ENCODE data around the gene GNG3.
"Not testable (repeated sequence)": the region's sequence is repeated elsewhere in the genome, so short reads cannot be mapped to it uniquely, and the experiment has no call there.

GNG3 gene

DNA sequence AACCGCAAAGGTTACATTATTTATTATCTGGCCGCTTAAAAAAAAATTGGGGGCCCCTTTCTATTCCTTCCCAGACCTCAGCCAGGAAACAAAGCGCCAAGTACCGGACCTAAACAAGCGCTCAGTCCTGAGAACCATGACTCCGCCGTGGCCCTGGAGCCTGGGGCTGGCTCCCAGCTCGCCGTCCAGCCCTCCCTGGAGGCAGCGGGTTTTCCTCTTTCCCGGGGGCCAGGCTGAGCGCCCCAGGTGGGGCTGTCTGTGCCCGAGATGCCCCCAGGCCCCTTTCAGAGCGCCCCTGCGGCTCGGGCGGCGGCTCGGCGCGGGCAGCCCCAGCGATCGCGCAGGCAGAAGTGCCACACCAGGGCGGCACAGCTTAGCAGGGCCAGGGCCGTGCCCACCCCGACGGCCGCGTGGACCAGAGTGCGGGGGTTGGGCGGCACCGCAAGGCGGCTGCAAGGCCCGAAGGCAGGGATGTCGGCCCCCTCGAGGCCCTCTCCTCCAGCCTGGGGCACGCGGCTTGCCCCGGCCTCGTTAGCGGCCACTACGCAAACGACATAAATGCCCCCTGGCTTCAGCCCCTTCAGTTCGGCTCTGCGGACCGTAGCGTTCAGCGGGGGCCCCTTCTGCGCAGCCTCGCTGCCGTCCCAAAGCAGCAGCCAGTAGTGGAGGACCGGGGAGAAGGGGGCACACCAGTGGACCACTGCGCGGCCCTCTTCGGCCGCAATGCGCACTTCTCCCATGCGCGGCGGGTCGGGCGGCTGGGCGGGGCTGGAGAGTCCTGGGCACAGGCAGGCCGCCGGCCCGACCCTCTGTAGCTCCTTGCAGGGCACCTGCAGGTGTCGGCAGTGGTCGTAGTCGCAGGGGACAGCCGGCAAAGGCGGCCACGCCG is 19.7 kb upstream of the GNG3 start:
- no peak for DNase-seq (ENCODE audit: low read depth in 2 of 3, low spot score in 1 of 3)

GRCh38 chr11:62688491-62688890 is 19.0 kb upstream of the GNG3 start:
- DNase-seq (ENCODE audit: low read depth in 2 of 3, low spot score in 1 of 3): no peak

DNA sequence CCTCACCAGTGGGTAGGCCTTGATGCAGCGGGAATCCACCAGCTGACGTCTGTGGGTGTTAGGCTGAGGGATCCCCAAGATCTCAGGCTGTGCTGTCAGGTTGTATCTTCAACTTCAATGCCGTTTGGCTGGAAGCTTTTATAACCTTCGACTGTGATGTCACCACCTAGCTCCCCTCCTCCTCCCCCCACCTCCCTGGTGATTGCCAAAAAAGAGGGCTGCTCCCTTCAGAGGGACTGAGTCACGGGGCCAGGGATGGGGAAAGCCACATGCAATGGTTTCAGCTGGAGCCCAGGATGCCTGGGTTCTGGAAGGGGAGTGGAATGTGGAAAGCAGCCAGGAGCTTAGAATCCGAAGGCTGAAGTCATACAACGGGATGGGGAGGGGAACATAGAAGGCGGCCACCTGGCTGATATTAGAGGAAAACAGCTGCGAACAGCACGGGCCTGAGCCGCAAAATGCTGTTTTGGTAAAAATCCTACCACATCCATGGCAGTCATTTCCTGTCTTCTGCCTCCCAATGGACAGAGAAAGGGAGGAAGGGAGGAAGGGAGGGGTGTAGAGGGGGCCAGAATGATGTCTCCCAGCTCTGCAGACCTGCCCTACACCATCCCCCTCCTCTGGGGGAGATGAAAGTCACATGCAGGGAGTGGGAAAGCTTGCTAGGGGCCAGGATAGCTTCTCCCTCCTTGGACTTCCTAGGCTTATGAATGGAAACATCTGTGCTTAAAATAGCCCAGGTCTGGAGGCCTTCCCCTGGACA is 17.9 kb upstream of the GNG3 start, which contains the start of gene LRRN4CL:
Gene LRRN4CL, minus strand, starts transcription at position 110 of the 763 bp plus-strand sequence. CDS start 1,022 bp downstream, outside the sequence.
- DNase-seq (ENCODE audit: low read depth in 2 of 3, low spot score in 1 of 3): no peak

DNA sequence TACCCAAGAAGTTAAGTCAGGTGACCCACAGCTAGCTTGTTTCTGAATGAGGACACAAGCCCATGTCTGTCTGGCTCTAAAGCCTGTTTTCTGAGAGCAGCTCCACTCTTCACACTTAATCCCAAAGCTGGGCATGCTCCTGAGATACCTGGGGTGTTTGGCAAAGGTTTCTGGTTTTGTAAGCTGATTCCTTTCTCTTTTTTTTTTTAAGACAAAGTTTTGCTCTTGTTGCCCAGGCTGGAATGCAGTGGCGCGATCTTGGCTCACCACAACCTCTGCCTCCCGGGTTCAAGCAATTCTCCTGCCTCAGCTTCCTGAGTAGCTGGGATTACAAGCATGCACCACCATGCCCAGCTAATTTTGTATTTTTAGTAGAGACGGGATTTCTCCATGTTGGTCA is 13.9 kb upstream of the GNG3 start:
- not testable (repeated sequence) for DNase-seq (ENCODE audit: low read depth in 2 of 3, low spot score in 1 of 3)

GRCh38 chr11:62694455-62695167 is 12.9 kb upstream of the GNG3 start:
- DNase-seq (ENCODE audit: low read depth in 2 of 3, low spot score in 1 of 3): peak in 2 of 3 donors; percentile 63 to 78

DNA sequence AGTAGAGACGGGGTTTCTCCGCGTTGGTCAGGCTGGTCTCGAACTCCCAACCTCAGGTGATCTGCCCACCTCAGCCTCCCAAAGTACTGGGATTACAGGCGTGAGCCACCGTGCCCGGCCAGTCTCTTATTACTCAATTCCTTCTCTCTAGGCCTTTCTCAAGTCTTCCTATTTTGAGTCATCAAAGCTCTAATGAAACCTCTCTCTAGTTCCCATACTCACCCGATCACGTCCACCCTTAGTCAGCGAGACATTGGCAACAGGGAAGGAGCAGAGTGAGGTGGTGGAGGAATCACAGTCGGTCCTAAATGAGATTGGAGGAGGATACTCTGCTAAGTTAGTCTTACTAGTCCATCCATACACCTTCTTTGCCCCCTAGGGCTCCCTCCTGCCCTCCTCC is 5.2 kb upstream of the GNG3 start:
- no peak for DNase-seq (ENCODE audit: low read depth in 2 of 3, low spot score in 1 of 3)

- not testable (repeated sequence) for DNase-seq (ENCODE audit: low read depth in 2 of 3, low spot score in 1 of 3)
Observed at GRCh38 chr11:62703921-62704320, 3.6 kb upstream of the GNG3 start.

GRCh38 chr11:62705413-62705812 is 2.1 kb upstream of the GNG3 start:
- no peak for DNase-seq (ENCODE audit: low read depth in 2 of 3, low spot score in 1 of 3)

DNA sequence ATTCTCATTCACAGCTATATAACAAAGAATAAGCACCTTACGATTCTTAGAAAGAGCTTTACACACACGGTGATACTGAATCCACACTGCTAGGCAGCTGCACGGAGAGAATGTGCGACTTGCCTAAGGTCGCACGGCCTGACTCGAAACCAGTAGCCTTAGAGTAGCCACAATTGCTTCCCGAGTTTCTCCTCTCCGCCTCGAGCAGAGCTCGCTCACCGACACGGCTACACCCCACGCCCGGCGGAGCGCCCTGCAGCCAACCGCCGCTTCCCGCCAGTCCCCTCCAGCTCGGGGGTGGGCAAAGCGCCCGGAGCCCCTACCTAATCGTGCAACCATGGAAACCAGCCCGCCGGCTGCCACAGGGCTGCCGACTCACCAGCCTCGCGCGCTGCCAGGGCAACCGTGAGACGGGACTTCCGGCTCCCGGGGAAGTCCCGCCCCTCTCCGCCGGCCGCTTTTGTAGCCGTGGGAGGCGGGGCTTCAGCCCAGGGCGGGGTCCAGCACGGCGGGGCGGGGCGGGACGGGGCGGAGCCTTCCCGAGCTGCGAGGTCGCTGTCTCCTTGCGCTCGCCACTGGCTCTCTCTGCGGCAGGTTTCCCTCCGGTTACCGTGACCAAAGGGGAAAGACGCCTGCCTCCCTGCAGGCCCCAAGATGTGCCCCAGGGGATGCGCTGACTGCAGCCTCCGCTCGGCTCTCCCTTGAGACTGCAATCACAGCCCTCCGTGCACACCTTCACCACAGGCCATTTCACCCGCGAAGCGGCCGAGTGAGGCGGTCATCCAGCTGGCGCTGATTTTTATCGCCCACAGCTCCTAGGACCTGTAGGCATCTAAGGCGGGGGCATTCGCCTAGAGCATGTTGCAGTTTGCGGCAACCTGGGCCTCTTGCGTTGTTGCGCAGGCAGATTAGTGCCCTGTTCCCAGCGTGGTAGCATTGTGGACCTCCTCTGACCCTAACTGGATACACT is 1.3 kb upstream of the GNG3 start:
- DNase-seq (ENCODE audit: low read depth in 2 of 3, low spot score in 1 of 3): peak; percentile 86 to 93 (median 92)

DNA sequence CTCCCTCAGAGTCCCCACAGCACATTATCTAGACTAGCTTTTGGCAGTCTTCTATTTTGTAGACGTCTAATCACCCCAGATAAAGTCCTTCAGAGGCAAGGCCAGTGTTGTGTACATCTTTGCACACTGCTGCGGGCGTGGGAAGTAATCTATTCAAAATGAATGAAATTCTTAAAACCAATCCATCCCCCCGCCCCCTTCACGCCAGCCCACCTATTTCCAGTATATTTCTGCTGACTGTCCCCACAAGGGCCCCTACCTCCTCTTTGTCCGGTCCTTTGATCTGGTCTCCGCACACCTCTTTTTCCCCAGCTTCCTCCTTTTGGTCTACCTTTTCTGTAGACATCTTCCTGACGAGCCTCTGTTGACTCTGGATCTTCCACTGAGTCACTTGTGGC is 627 bp upstream of the GNG3 start:
- DNase-seq (ENCODE audit: low read depth in 2 of 3, low spot score in 1 of 3): no peak

GRCh38 chr11:62708392-62708791 is 916 bp downstream of the GNG3 start:
- DNase-seq (ENCODE audit: low read depth in 2 of 3, low spot score in 1 of 3): no peak

DNA sequence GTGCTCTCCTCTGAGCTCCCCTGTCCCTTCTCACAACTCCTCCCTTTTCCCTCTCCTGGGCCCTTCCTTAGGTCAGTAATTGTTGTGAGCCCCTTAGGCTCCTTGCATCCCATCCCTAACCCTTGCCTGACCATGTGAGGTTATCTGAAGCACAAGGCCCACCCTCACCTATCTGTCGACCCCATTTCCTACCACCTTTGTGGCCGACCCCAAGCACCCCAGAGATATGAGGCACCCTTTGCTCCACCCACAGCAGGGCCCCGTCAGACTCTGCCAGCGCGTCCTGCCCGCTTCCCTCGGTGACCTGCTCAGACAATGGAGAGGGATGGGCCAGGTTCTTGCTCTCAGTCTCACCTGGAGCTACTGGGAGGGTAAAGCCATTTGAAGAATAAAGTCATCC is 1.3 kb downstream of the GNG3 start:
- DNase-seq (ENCODE audit: low read depth in 2 of 3, low spot score in 1 of 3): no peak

- DNase-seq (ENCODE audit: low read depth in 2 of 3, low spot score in 1 of 3): peak; percentile 94 to 95 (median 95)
Observed at GRCh38 chr11:62709247-62710000, 1.9 kb downstream of the GNG3 start.

DNA sequence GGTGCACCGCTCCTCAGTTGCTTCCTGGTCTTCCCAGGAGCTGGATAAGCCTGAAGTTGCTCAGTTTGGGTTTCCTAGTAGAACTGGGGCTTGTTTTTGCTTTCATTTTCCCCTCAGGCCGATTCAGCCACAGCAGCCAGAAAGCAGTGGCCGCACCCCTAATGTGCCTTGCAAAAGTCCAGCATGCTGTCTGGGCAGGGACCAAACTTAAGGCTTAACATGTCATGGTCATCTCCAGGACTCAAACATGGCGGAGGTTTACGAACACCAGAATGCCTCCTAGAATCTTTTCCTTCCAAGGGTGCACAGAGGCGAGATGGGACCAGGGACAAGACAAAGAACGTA is 2.5 kb downstream of the GNG3 start:
- no peak for DNase-seq (ENCODE audit: low read depth in 2 of 3, low spot score in 1 of 3)

DNA sequence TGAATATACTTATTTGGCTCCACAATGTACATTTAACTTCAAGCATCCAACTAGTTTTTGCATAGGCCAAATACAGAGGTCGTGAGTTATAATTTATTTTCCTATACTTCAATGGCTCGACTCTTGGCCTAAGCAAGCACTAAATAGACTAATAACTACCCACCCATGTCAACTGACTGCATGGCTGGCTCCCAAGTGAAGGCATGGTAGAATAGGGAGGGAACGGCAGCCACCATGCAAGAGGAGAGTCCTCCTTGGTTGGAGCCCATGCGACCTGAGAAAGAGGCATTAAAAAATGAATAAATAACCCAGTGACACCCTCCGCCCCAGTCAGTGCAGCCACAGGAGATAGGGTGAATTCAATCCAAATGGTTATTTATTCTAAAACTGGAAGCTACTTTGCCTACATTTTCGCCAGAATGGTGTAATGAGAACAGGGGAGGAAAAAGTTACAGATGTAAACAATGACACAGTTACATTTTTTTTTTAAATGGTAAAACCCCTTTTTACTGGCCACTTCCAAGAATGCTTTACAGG is 4.9 kb downstream of the GNG3 start:
- no peak for DNase-seq (ENCODE audit: low read depth in 2 of 3, low spot score in 1 of 3)

DNA sequence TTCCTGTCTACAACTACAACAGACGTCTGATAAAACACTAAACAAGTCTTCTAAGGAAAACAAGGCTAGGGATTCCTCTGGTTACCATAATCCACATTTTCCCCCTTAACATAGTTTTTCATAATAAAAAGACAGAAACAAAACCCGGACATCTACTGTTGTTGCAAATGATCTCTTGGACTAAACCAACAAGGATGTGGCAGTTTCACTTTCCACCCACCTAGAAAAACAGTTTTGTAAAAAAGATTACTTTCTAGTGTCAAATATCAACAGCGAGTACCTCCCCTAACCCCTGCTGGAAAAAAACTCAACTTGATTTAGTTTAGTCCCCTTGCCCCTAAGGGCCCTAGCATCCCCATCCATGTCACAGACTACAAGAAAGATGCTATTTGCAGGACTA is 5.4 kb downstream of the GNG3 start:
- DNase-seq (ENCODE audit: low read depth in 2 of 3, low spot score in 1 of 3): no peak

GRCh38 chr11:62713343-62713742 is 5.9 kb downstream of the GNG3 start:
- DNase-seq (ENCODE audit: low read depth in 2 of 3, low spot score in 1 of 3): no peak

DNA sequence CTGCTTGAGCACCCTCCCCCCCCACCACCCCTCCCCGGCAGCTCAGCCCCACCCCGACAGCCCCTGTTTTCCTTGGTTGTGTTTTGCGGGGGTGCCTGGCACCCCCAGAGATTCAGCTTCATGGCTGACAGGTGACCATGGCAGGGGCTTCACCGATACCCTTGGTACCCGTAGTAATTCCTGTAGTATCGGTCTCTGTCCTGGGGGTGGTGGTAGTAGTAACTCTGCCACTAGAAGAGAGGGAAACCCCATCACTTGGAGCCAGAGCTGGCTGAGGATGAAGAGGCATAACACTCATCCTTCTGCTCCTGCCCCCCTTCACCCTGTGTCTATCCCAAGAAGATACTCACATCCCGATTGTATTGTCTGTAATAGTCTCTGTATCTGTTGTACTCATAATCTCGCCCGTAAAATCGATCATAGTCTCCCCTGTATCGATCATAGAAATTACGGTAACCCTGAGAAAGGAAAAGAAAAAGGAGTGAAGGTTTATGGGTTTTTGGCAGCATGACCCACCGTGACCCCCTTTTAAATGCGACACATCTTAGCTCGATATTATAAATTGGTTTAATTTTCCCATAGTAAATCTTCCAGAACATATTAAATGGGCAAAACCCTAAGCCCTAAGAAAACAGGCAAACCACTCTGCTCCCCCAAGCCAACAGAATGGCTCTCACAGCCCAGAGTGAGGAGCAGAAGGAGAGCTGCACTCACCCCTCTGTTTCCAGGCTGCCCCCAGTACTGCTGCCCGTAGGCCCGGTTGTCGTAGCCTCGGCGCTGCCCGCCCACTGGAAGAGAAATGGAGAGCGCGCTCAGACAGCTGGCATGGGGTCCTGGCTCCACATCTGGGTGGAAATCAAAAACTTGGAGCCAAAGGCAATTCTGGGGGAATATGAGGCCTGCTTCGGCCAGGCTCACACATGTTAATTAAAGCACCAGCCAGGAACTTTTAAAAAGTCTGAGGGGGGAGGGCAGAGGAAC is 8.0 kb downstream of the GNG3 start:
- no peak for DNase-seq (ENCODE audit: low read depth in 2 of 3, low spot score in 1 of 3)
